ENCODE results near the gene USP17L12. TPM values are rescaled to one million over a fixed set of nuclear protein-coding genes. Genes with fewer than 3 reads are reported as not detected.
"Not testable (repeated sequence)": the region's sequence is repeated elsewhere in the genome, so short reads cannot be mapped to it uniquely, and the experiment has no call there.

USP17L12 gene
- total RNA-seq, 1 donor from 2014 or later: not detected

DNA sequence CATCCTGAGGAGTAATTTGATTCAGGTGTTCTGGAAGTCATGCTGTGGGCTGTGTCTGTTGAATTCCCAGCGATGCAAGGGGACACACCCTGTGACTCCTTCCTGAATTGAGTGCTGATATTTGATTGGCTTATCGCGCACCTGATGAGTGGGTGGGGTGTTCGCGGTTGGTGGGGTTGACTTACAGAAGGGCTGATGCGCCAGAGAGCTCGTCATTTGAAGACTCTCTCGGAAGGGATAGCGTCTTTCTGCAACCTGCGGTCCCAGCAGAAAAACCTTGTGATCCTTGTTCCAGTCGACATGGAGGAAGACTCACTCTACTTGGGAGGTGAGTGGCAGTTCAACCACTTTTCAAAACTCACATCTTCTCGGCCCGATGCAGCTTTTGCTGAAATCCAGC lies 42.6 kb downstream of the USP17L12 start, which contains the start of gene USP17L21:
Gene USP17L21, plus strand, starts transcription at position 301 of the 400 bp plus-strand sequence. Its CDS starts 0 bp downstream, at position 301.
- not testable (repeated sequence) for H3K9me3 Mint-ChIP-seq (ENCODE audit: low read depth); H3K36me3 Mint-ChIP-seq (ENCODE audit: insufficient read depth); DNase-seq (ENCODE audit: low spot score, unreplicated experiment); H3K27me3 Mint-ChIP-seq; H3K27ac Mint-ChIP-seq; H3K4me3 Mint-ChIP-seq (ENCODE audit: low read depth); H3K4me1 Mint-ChIP-seq (ENCODE audit: low read depth)

DNA sequence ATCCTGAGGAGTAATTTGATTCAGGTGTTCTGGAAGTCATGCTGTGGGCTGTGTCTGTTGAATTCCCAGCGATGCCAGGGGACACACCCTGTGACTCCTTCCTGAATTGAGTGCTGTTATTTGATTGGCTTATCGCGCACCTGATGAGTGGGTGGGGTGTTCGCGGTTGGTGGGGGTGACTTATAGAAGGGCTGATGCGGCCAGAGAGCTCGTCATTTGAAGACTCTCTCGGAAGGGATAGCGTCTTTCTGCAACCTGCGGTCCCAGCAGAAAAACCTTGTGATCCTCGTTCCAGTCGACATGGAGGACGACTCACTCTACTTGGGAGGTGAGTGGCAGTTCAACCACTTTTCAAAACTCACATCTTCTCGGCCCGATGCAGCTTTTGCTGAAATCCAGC lies 47.4 kb downstream of the USP17L12 start, which contains the start of gene USP17L22:
Gene USP17L22, plus strand, starts transcription at position 301 of the 400 bp plus-strand sequence. Its CDS starts 0 bp downstream, at position 301.
- not testable (repeated sequence) for H3K4me1 Mint-ChIP-seq (ENCODE audit: low read depth); DNase-seq (ENCODE audit: low spot score, unreplicated experiment)

More for the DNA sequence above, 47.4 kb downstream of the USP17L12 start, which contains the start of gene USP17L22:
- not testable (repeated sequence) for H3K4me3 Mint-ChIP-seq (ENCODE audit: low read depth); H3K36me3 Mint-ChIP-seq (ENCODE audit: insufficient read depth); H3K27me3 Mint-ChIP-seq; H3K27ac Mint-ChIP-seq; H3K9me3 Mint-ChIP-seq (ENCODE audit: low read depth)

Other genes with a start within 250 kb of the USP17L12 start
- gene FAM90A26, start 49.7 kb upstream of the USP17L12 start, total RNA-seq: not detected in 2 replicates
- not detected in 2 replicates for gene USP17L10, start 9.5 kb upstream of the USP17L12 start, total RNA-seq
- gene USP17L11, start 4.7 kb upstream of the USP17L12 start, total RNA-seq: not detected in 2 replicates
- not detected in 2 replicates for gene USP17L13, start 4.7 kb downstream of the USP17L12 start, total RNA-seq
- gene USP17L15, start 14.2 kb downstream of the USP17L12 start, total RNA-seq: not detected in 2 replicates
- not detected in 2 replicates for gene USP17L17, start 23.7 kb downstream of the USP17L12 start, total RNA-seq
- not detected in 2 replicates for gene USP17L18, start 28.5 kb downstream of the USP17L12 start, total RNA-seq
- not detected in 2 replicates for gene USP17L19, start 33.2 kb downstream of the USP17L12 start, total RNA-seq
- gene USP17L20, start 38.0 kb downstream of the USP17L12 start, total RNA-seq: not detected in 2 replicates
- gene USP17L21, start 42.7 kb downstream of the USP17L12 start, total RNA-seq: not detected in 2 replicates
- not detected in 2 replicates for gene USP17L22, start 47.5 kb downstream of the USP17L12 start, total RNA-seq
- gene USP17L24, start 105.0 kb downstream of the USP17L12 start, total RNA-seq: not detected in 2 replicates
- not detected in 2 replicates for gene USP17L25, start 109.8 kb downstream of the USP17L12 start, total RNA-seq
- not detected in 2 replicates for gene USP17L26, start 114.5 kb downstream of the USP17L12 start, total RNA-seq
- gene USP17L5, start 119.3 kb downstream of the USP17L12 start, total RNA-seq: not detected in 2 replicates
- gene USP17L27, start 124.0 kb downstream of the USP17L12 start, total RNA-seq: not detected in 2 replicates
- not detected in 2 replicates for gene USP17L28, start 128.7 kb downstream of the USP17L12 start, total RNA-seq
- gene USP17L29, start 133.5 kb downstream of the USP17L12 start, total RNA-seq: not detected in 2 replicates
- not detected in 2 replicates for gene USP17L30, start 143.0 kb downstream of the USP17L12 start, total RNA-seq
- gene DEFB131A, start 224.3 kb downstream of the USP17L12 start, total RNA-seq: not detected in 2 replicates

Data from progenitor cell of endocrine pancreas (in vitro differentiated cells).